ENCODE measurements around the gene CACNA2D4.

The CACNA2D4 gene

GRCh38 chr12:1767407-1768090 is 150.9 kb downstream of the CACNA2D4 start:
- TF ChIP-seq, protein P1, sequence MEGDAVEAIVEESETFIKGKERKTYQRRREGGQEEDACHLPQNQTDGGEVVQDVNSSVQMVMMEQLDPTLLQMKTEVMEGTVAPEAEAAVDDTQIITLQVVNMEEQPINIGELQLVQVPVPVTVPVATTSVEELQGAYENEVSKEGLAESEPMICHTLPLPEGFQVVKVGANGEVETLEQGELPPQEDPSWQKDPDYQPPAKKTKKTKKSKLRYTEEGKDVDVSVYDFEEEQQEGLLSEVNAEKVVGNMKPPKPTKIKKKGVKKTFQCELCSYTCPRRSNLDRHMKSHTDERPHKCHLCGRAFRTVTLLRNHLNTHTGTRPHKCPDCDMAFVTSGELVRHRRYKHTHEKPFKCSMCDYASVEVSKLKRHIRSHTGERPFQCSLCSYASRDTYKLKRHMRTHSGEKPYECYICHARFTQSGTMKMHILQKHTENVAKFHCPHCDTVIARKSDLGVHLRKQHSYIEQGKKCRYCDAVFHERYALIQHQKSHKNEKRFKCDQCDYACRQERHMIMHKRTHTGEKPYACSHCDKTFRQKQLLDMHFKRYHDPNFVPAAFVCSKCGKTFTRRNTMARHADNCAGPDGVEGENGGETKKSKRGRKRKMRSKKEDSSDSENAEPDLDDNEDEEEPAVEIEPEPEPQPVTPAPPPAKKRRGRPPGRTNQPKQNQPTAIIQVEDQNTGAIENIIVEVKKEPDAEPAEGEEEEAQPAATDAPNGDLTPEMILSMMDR (conservative IDR thresholded peaks at IDR 0.05): no peak
- TF ChIP-seq ZFX (IDR thresholded peaks at IDR 0.05): no peak
- no peak overlapping the region for H3K27ac ChIP-seq

DNA sequence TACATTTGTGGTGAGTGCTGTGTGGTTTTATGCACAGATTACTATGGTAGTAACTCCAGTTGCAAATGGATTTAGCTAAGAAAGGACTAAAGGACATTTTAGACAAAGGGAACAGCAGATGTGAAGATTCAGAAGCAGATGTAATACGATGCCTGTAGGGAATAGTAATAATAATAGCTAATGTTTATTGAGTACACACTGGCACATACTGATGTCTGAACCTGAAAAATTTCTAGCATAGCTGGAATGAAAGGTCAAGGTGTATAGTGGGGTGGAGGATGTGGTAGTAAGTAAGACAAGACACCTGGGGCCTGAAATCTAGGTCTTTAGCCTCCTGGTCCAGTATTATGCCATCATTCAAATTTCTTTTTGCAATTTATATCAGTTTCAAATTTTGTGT is 152.3 kb downstream of the CACNA2D4 start:
- TF ChIP-seq ZFX (IDR thresholded peaks at IDR 0.05): no peak
- TF ChIP-seq, protein P1 (conservative IDR thresholded peaks at IDR 0.05): no peak

GRCh38 chr12:1763153-1763552 is 155.3 kb downstream of the CACNA2D4 start:
- TF ChIP-seq ZFX (IDR thresholded peaks at IDR 0.05): no peak
- TF ChIP-seq, protein P1 (conservative IDR thresholded peaks at IDR 0.05): no peak
- H3K27ac ChIP-seq: no peak overlapping the region

More for the DNA sequence above, 152.3 kb downstream of the CACNA2D4 start:
- H3K27ac ChIP-seq: no peak overlapping the region

DNA sequence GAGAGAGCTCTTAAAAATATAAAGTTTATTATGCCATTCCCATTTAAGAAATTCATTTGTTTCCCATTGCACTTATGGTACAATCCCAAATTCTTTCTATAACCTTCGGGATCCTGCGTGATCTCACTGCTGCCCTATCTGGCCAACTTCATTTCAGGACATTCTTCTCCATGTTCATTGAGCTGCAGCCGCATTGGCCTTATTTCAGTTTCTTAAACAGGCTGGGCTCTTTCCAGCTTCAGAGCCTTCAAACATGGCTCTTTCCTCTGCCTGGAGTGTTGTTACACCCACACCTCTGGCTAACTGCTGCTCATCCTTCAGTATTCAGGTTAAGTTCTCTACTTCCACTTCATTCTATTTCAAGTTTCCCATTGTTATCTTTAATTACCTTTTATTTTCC is 156.6 kb downstream of the CACNA2D4 start:
- H3K27ac ChIP-seq: no peak overlapping the region
- TF ChIP-seq ZFX (IDR thresholded peaks at IDR 0.05): no peak
- TF ChIP-seq, protein P1 (conservative IDR thresholded peaks at IDR 0.05): no peak

DNA sequence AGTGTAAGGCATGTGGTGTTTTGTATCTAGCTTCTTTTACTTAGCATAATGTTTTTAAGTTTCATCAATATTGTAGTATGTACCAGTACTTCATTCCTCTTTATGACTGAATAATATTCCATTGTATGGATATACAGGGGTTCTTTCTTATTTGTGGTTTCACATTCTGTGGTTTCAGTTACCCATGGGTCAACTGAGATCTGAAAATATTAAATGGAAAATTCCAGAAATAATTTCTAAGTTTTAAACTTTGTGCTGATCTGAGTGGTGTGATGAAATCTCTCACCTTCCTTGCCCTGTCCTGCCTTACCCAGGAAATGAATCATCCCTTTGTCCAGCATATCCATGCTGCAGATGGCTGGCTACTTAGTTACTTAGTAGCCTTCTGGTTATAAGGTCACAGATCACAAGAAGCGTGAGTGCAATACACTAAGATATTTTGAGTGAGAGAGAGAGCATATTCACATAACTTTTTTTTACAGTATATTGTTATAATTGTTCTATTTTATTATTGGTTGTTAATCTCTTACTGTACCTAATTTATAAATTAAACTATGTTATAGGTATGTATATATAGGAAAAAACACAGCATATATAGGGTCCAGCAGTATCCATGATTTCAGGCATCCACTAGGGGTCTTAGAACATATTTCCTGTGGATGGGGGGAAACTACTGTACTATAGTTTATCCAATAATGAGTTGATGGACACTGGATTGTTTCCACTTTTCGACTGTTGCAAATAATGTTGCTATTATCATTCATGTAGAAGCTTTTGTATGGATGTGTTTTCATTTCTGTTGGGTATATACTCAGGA is 157.7 kb downstream of the CACNA2D4 start:
- no peak overlapping the region for H3K27ac ChIP-seq
- TF ChIP-seq ZFX (IDR thresholded peaks at IDR 0.05): no peak
- TF ChIP-seq, protein P1 (conservative IDR thresholded peaks at IDR 0.05): no peak

- H3K27ac ChIP-seq: no peak overlapping the region
These were observed 159.6 kb downstream of the CACNA2D4 start for GRCh38 chr12:1758887-1759286.

More at GRCh38 chr12:1758887-1759286, 159.6 kb downstream of the CACNA2D4 start:
- no peak for TF ChIP-seq ZFX (IDR thresholded peaks at IDR 0.05)
- TF ChIP-seq, protein P1 (conservative IDR thresholded peaks at IDR 0.05): no peak
